ENCODE data around the gene TTC5.
"Not testable (repeated sequence)": the region's sequence is repeated elsewhere in the genome, so short reads cannot be mapped to it uniquely, and the experiment has no call there.

TTC5 gene

DNA sequence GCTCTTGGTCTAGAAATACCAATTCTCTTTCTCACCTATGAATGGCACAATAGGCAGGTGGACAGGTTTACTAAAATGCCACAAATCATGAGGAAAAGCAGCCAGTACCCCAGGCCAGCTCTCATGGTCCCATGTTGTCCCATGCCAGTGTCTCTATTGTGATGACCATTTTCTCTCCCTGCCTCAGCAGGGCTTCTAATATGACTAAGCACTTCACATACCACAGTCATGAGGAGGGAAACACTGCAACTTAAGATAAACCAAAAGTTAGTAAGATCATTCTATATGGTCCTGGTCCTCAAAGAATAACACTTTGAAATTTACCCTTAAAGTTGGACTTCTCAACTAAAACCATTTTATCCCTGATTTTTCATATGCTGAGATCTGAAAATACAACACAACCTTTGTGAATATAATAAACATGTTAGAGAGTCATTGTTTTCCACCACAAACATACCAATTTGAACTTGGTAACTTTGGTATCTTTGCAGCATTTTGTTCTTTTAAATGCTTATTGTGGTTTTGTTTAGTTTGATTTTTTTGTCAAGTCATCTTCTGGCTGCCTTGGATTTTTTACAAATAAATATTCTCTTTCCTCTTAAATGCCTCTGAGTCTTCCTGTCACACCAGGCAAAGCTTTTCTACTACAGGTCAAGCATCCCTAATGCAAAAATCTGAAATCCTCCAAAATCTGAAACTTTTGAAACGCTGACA, 3.6 kb downstream of the TTC5 start:
- no peak for DNase-seq

DNA sequence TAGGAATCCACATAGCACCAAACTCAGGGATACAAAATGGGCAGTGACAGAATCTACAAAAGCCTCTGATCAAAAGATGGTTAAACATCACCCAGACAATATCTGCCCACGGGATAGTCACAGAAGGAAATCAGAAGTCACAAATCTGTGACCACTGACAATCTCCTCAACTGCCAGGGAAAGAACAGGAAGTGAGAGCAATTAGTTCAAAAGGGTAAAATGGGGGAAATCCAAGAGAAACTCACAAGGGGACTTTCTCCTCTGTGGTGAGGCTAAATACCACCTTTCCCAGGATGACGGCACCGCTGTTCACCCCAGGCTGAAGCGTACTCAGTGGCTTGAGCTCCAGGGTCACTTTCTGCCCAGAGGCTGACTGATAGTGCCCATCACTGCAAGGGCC, 10.7 kb downstream of the TTC5 start:
- no peak for DNase-seq

DNA sequence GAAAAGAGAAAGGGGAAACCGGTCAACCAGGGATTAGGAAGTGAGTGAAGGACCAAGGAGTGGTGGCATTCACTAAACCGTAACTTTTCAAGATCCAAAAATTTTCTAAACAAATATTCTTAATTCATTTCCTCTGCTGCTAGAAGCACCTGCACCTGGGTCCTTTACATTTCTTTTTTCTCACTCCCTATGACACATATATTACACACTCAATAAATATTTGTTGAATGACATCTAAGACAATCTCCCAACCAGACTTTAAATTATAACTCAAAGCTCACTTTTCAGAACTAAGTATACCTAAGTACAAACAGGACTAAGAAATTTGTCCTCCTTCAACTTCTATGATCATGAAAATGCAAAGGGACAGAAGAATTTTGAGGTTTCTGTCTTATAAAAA, 11.1 kb downstream of the TTC5 start:
- DNase-seq, result no peak

DNA sequence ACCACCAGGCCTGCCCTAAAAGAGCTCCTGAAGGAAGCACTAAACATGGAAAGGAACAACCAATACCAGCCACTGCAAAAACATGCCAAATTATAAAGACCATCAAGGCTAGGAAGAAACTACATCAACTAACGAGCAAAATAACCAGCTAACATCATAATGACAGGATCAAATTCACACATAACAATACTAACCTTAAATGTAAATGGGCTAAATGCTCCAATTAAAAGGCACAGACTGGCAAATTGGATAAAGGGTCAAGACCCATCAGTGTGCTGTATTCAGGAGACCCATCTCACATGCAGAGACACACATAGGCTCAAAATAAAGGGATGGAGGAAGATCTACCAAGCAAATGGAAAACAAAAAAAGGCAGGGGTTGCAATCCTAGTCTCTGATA, 23.8 kb downstream of the TTC5 start:
- DNase-seq, result not testable (repeated sequence)

DNA sequence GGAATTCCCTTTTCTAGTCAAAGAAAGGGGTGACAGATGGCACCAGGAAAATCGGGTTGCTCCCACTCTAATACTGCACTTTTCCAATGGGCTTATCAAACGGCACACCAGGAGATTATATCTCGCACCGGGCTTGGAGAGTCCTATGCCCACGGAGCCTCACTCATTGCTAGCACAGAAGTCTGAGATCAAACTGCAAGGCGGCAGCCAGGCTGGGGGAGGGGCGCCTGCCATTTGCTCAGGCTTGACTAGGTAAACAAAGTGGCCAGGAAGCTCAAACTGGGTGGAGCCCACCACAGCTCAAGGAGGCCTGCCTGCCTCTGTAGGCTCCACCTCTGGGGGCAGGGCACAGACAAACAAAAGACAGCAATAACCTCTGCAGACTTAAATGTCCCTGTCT, 25.5 kb downstream of the TTC5 start:
- not testable (repeated sequence) for DNase-seq

DNA sequence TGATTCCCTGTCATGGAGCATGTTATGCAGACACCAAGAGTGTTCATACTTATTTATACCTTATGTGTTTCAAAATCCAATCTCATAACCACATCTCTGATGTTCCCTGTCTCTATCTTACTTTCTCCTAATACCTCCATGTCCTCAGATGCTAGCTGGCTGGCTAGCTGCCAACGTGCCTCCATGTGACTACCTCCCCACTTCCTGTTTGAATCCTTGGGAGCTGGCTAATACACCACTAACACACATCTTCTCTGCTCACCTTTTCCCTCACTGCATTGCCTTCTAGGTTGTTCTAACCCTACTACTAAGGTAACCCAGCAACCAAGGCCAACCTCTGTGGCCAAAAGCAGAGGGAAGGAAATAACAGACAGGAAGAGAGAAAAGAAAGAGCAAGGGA, 27.3 kb downstream of the TTC5 start:
- peak; percentile 1 for DNase-seq

DNA sequence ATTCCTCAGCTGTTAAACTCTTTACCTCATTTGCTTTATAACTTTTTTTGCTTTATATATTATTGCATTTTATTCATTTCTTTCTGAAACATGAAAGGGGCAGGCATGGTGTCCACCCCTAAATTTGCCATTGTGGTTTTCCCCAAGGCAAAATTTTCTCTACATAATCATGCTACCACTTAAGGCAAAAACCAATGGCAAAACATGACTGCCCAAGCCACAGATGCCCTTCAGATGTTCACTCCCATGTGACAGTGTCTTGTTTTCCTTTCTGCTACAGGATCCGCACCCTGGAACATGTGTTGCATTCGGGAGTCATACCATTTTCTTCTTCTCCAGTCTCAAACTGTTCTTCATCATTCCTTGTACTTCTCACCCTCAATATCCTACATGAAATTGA, 28.3 kb downstream of the TTC5 start:
- DNase-seq, result no peak

DNA sequence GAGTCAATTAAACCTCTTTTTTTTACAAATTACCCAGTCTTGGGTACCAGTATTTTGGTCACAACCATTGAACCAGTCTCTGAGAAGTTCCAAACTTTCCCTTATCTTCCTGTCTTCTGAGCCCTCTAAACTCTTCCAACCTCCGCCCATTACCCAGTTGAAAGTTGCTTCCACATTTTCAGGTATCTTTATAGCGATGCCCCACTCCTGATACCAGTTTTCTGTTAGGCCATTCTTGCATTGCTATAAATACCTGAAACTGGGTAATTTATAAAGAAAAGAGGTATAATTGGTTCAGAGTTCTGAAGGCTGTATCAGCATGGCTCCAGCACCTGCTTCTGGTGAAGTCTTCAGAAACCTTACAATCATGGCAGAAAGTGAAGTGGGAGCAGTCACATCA, 31.7 kb downstream of the TTC5 start:
- DNase-seq, result no peak

DNA sequence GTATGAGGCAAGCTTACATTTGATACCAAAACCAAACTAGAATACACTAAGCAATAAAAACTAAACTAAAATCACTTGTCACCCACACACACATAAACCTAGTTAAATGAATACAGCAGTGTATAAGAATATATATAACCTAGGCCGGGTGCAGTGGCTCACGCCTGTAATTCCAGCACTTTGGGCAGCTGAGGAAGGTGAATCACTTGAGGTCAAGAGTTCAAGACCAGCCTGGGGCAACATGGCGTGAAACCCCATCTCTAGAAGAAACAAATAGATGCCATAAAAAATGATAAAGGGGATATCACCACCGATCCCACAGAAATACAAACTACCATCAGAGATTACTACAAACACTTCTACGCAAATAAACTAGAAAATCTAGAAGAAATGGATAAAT, 41.4 kb downstream of the TTC5 start:
- DNase-seq, result not testable (repeated sequence)

DNA sequence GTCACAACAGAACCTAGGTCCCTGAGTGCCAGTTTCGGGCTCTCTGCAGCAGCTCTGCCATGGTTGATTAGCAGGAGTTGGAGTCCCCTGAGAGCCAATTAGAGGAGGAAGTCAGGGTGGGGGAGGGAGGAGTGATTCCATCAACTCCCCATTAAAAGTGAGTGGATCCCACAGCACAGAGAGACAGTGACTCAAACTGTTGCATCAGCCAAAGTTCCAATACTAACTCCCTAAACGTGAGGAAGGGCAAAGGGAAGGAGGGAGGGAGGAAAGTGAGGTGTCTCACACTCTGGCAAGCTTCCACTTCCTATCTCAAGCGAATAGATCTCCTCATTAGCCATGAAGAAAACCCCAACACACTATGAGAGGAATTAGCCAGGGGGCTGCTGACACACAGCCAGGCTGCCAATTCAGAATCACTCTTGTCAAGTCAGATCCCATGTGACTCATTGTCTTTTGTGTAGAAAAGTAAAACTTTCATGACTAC, 43.1 kb downstream of the TTC5 start:
- no peak for DNase-seq

DNA sequence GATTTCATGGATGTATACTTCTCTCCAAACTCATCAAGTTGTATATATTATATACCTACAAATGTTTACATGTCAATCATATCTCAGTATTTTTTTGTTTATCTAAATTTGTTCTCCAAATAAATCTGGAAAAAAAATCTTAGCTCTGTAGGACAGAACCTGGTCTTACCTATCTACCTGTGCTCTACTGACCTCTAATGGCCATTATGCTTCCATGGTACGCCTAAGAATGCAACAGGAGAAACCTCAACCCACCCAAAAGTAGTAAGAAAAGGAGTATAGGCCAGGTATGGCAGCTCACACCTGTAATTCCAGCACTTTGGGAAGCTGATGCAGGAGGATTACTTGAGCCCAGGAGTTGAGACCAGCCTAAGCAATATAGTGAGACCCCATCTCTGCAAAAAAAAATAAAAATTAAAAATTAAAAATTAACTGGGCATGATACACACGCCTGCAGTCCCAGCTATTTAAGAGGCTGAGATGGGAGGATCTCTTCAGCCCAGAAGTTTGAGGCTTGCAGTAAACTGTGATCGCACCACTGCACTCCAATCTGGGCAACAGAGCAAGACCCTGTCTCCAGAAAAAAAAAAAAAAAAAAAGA, 58.0 kb downstream of the TTC5 start:
- no peak for DNase-seq

All from NCI-H510A treated with DMSO at 0.1 percent for 48 hours (cell line).